Cardiac fibroblast (primary cell): ENCODE measurements around the gene MYO7B.

ENCODE experiments used
- DNase-seq, 2 donors: peaks; one replicate each; pipeline versions ENCODE4 v3.0.0 to v3.0.0-alpha.2; 2010; ENCODE audit warnings: low read depth in 2 of 2
- H3K4me3 ChIP-seq, 2 donors: replicated peaks in 1 of 2; 1 replicate in 1 of 2; 2 replicates in 1 of 2; pipeline ENCODE4 v1.5.1; 2011; ENCODE audit warnings: low read depth in 2 of 2, low read length in 2 of 2, mild to moderate bottlenecking in 2 of 2, moderate library complexity in 1 of 2
- TF ChIP-seq, protein P1 (sequence below): IDR thresholded peaks from one replicate; pipeline ENCODE4 v1.5.1; 2011; ENCODE audit warnings: low read depth, mild to moderate bottlenecking, low read length, inconsistent platforms

Gene MYO7B

DNA sequence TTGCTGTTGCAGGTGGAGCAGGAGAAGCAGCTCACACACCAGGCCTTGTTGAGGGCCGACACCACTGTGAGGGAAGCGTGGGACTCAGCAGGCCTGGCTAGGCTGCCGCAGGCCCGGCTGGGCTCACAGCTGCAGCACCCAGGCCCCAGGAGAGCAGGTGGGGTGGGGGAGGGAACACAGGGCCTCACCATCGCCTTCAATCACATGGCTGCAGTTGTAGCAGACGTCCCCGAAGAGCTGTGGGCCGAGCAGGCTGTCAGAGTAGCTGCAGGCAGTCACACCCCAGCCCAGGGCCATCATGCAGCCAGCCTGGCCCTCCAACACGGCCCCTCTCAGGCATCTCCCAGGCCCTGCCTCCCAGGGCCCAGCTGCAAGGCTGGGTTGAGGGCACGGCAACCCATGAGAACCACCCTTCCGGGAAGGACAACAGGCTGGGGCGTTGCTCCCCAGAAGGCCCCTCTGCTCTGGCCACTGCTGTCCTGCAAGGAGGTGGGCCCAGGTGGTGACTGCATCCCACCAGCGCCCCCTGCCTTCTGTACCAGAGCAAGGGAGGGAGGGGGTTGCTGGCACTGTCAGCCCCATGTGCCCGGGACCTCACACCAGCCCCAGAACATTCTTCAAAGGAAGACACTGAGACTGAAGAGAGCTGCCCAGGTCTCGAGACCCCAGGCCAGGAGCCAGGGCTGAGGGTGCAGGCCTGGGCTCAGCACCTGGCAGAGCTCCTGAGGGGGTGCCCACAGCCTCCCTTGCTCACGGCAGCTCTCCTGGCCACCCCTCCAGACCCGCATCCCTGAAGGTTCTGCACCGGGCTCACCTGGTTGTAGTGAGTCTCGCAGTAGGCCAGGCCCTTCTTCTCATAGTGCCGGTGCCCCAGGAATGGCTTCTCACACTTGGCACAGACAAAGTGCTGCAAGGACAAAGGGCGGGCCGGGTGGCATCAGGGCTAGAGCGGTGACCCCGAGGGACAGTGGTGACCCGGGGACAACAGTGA, 104.9 kb downstream of the MYO7B start:
- TF ChIP-seq, protein P1, sequence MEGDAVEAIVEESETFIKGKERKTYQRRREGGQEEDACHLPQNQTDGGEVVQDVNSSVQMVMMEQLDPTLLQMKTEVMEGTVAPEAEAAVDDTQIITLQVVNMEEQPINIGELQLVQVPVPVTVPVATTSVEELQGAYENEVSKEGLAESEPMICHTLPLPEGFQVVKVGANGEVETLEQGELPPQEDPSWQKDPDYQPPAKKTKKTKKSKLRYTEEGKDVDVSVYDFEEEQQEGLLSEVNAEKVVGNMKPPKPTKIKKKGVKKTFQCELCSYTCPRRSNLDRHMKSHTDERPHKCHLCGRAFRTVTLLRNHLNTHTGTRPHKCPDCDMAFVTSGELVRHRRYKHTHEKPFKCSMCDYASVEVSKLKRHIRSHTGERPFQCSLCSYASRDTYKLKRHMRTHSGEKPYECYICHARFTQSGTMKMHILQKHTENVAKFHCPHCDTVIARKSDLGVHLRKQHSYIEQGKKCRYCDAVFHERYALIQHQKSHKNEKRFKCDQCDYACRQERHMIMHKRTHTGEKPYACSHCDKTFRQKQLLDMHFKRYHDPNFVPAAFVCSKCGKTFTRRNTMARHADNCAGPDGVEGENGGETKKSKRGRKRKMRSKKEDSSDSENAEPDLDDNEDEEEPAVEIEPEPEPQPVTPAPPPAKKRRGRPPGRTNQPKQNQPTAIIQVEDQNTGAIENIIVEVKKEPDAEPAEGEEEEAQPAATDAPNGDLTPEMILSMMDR = peak; percentile 39
- H3K4me3 ChIP-seq = no peak overlapping the region
- no peak for DNase-seq

DNA sequence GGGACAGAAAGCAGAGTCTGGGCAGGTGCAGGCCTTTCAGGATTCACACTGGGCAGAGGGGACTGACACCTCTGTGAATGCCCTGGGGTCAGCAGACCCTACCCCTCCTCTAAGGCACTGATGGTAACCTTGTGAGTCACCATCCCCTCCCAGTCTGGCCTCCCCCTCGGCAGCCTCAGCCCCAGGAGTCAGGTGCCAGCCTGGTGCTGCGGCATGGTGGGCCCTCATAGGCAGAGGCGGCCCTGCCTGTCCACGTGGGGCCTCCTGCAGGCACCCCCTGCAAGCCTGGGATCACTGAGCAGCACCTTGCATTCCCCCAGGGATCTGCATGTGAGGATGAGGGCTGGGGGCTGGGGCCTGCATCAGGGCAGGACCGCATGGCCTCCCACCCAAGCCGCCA, 105.7 kb downstream of the MYO7B start:
- no peak overlapping the region for H3K4me3 ChIP-seq
- TF ChIP-seq, protein P1 = no peak
- DNase-seq = no peak

DNA sequence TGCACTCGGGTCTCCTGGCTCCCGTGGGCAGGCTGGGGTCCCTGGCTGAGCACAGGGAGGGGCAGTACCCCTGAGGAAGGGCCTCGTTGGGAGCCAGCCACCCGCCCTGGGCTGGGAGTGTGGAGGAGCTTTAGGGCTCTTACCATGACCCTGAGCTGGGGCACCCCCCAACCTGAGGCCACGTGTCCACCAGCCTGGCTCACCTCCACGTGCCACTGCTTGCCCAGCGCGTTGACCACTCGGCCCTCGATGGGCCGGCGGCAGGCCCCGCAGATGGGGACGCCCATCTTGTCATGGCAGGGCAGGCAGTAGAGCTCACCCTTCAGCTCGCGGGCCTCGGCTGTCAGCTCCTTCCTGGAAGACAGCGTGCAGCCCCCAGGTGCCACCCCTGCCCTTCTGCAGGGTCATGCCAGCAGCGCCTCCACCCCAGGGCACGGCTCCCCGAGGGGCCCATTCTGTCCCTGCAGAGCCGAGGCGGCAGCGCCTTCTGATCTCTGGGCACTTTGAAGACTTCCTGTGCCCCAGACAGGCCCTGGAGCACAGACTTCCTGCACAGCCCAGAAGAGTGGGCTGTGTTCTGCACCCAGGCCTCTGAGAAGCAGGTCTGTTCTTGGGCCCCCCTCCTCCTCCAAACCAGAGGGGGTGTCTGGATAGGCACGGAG, 106.5 kb downstream of the MYO7B start:
- no peak for DNase-seq
- TF ChIP-seq, protein P1 = no peak
- H3K4me3 ChIP-seq = no peak overlapping the region

DNA sequence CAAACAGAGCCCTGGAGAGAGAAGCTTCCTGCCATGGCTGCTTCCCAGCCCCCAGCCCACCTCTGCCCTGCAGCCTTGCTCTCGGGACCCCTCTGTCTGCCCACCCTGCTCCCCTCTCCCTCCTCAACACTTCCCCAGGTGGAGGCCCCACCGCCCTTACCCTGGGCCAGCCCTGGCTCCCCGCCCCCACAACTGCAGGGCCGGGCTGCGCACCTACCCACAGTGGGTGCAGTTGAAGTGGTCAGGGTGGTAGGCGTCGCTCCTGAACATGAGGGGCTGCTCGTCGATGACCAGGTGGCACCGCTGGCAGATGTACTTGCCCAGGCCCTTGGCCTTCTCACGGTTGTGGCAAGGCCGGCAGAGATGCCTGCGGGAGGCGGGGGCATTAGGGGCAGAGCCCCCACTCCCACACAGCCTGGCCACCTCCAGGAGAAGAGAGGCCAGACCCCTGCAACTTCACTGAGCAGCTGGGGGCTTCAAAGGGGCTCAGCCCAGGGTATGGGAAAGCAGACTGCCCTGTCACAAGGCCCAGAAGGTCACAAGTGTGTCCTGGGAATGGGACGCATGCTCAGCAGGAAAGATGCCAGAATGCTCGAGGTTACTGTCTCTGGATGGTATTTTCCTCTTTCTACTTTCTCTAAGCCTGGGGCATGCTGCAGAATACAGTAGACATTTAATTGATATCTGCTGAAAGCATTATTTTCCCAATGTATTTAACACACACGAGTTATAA, 107.4 kb downstream of the MYO7B start:
- TF ChIP-seq, protein P1 = no peak
- DNase-seq = no peak
- H3K4me3 ChIP-seq = no peak overlapping the region

DNA sequence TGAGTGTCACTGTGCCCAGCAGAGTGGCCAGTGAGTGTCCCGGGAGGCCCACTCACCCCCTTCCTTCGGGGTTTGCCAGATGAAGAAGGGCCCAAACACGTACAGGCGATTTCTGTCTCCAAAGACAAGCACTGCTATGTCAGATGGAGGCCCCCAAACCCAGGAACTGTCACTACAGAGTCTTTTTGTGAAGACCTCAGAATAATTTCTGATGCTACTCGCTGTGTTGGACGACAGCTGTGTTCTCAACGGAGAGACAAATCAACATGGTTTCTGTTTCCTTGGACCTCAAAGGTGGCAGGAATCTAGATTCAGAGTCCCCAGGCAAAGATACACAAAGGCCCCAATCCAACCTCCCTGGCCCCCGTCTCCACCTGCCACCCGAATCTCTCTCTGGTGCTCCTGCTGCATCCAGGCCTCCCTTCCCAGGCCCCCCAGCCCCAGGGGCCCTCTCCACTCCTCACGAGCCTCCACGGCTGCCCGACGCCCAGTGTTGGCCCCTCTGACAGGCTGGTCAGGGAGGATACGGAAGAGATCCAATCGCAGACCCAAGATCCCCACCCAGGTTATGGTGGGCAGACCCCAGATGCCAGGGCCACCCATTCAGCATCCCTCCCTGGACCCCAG, 108.1 kb downstream of the MYO7B start:
- TF ChIP-seq, protein P1 = no peak
- H3K4me3 ChIP-seq = no peak overlapping the region
- DNase-seq = no peak
